A549 (cell line): ENCODE data around the gene LAMA1.

Experiments used
- CEBPB ChIP-seq, 2 experiments: fragments of >200 bp in 1 of 2; sonication (Bioruptor Twin) in 1 of 2; formaldehyde crosslinking in 1 of 2; IDR thresholded peaks; 2 replicates each; pipeline ENCODE4 v1.6.1; 2012 to 2016
- CTCF ChIP-seq: fragments of >200 bp; sonication (Bioruptor Twin); formaldehyde crosslinking; IDR thresholded peaks from 3 replicates; pipeline ENCODE4 v1.5.1; 2016
- E2F6 ChIP-seq: IDR thresholded peaks from 2 replicates; pipeline ENCODE4 v1.6.1; 2012; ENCODE audit warnings: low read depth, borderline replicate concordance
- EHMT2 ChIP-seq: fragments of 200-600 bp; sonication (generic); IDR thresholded peaks from 2 replicates; pipeline ENCODE4 v1.6.1; 2016; ENCODE audit warnings: antibody characterized with exemption, low read depth, mild to moderate bottlenecking, moderate library complexity
- EP300 ChIP-seq, 2 experiments: fragments of >200 bp; sonication (Bioruptor Twin); formaldehyde crosslinking; IDR thresholded peaks; 2 replicates in 1 of 2; 3 replicates in 1 of 2; pipeline ENCODE4 v1.6.1; 2016 to 2017
- ESRRA ChIP-seq: fragments of 150-350 bp; IDR thresholded peaks from 2 replicates; pipeline ENCODE4 v1.6.1; 2014; ENCODE audit warnings: mild to moderate bottlenecking, low read length, borderline replicate concordance
- FOSL2 ChIP-seq, 2 experiments: fragments of 450-650 bp in 1 of 2; fragments of >200 bp in 1 of 2; sonication (Bioruptor Twin) in 1 of 2; formaldehyde crosslinking; IDR thresholded peaks; 2 replicates each; pipeline versions ENCODE4 v1.5.0 to v1.6.1; 2016 to 2020; ENCODE audit warnings: mild to moderate bottlenecking in 1 of 2, moderate library complexity in 1 of 2
- HOXA7 ChIP-seq: fragments of 250-450 bp; sonication (Bioruptor Pico); IDR thresholded peaks from 2 replicates; pipeline ENCODE4 v1.5.0; 2020; ENCODE audit warnings: mild to moderate bottlenecking, moderate library complexity
- MYC ChIP-seq: IDR thresholded peaks from 2 replicates; pipeline ENCODE4 v1.6.1; 2012; ENCODE audit warnings: mild to moderate bottlenecking, inconsistent platforms, low read length, improper control_type of control experiment, borderline replicate concordance
- POLR2A ChIP-seq: IDR thresholded peaks from 2 replicates; pipeline ENCODE4 v1.6.1; 2012; ENCODE audit warnings: mild to moderate bottlenecking, low read length
- RAD21 ChIP-seq, 2 experiments: fragments of >200 bp in 1 of 2; sonication (Bioruptor Twin) in 1 of 2; formaldehyde crosslinking in 1 of 2; IDR thresholded peaks in 1 of 2; conservative IDR thresholded peaks in 1 of 2; 2 replicates in 1 of 2; 3 replicates in 1 of 2; pipeline ENCODE4 v1.6.1; 2012 to 2018; ENCODE audit warnings: inconsistent platforms in 1 of 2
- RCOR1 ChIP-seq: fragments of 150-350 bp; IDR thresholded peaks from 2 replicates; pipeline ENCODE4 v1.6.1; 2014; ENCODE audit warnings: antibody characterized with exemption, low read length, low read depth
- SMC3 ChIP-seq: fragments of >200 bp; sonication (Bioruptor Twin); formaldehyde crosslinking; IDR thresholded peaks from 3 replicates; pipeline ENCODE4 v1.6.1; 2018; ENCODE audit warnings: inconsistent platforms
- SREBF2 ChIP-seq: fragments of 450-650 bp; IDR thresholded peaks from 2 replicates; pipeline ENCODE4 v1.6.1; 2014; ENCODE audit warnings: mild to moderate bottlenecking, moderate library complexity

DNA sequence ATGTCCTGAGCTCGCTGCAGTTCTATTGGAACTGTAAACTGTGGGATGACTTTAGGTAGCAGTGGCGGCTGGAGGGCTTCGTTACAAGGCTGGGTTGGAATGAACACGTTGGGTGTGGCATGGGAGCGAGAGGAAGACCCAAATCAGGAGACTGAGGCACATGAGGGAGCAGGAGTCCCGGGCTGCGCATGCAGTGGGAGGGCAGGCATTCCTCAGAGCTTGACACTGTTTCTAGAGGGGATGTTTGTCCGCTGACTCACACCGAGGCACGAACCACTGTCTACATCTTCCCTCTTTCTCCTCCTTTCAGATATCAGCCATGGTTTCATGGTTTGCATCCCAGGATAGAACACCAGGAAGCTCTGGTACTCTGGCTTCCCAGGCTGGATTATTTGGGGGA lies 40.6 kb upstream of the LAMA1 start:
- TF ChIP-seq CEBPB (IDR thresholded peaks at IDR 0.05): no peak
- TF ChIP-seq CTCF: no peak
- TF ChIP-seq SREBF2: no peak
- TF ChIP-seq RCOR1: no peak
- TF ChIP-seq FOSL2 (IDR thresholded peaks at IDR 0.05): no peak
- no peak for TF ChIP-seq FOSL2 (CRISPR knock-in tag; IDR thresholded peaks at IDR 0.05)
- no peak for TF ChIP-seq HOXA7 (CRISPR knock-in tag)
- TF ChIP-seq E2F6: no peak
- no peak for TF ChIP-seq SMC3
- TF ChIP-seq POLR2A: no peak
- TF ChIP-seq MYC: no peak
- no peak for TF ChIP-seq ESRRA
- TF ChIP-seq EHMT2: no peak
- TF ChIP-seq RAD21 (conservative IDR thresholded peaks at IDR 0.05 in 1 of 2, IDR thresholded peaks at IDR 0.05 in 1 of 2): no peak
- TF ChIP-seq EP300 (IDR thresholded peaks at IDR 0.05): no peak
